GM12878 (cell line): ENCODE data around the gene STK11. TPM values are rescaled to one million over a fixed set of nuclear protein-coding genes. Genes with fewer than 3 reads are reported as not detected.

Experiments used
- ATAC-seq: fragments of 200-7000 bp; cut with Tn5 transposase; 3 replicates; pipeline ENCODE4 v1.9.1; 2020; ENCODE audit warnings: mild to moderate bottlenecking, moderate library complexity
- BruUV-seq: library from RNA; stranded (reverse); fragments of 400-500 nt; replicated peaks from 2 replicates; lab custom pipeline; 2021; lab: Mats Ljungman, UMichigan
- CTCF ChIA-PET: fragments of 300-600 bp; sonication (Branson Sonifier 250); formaldehyde crosslinking; extraction: SDS; loops from one replicate; lab custom pipeline; 2021; ENCODE audit warnings: inconsistent platforms; lab: Yijun Ruan, JAX
- POLR2A ChIA-PET: fragments of 350-600 bp; formaldehyde crosslinking; extraction: SDS; loops from one replicate; lab custom pipeline; 2021; ENCODE audit warnings: inconsistent platforms; lab: Charles Lee
- RAD21 ChIA-PET: fragments of 300-600 bp; sonication (Branson Sonifier 250); formaldehyde crosslinking; loops from one replicate; lab custom pipeline; 2023; ENCODE audit warnings: antibody characterized with exemption; ENCODE audit not compliant: unreplicated experiment; lab: Charles Lee
- SMC1A ChIA-PET: fragments of 300-600 bp; sonication (Branson Sonifier 250); formaldehyde crosslinking; loops from one replicate; lab custom pipeline; 2023; ENCODE audit not compliant: unreplicated experiment, uncharacterized antibody; lab: Charles Lee
- DNase-seq: peaks from one replicate; pipeline ENCODE4 v3.0.0-alpha.2; 2011; ENCODE audit warnings: low read depth, low spot score
- FAIRE-seq: peaks from 3 replicates; lab custom pipeline; 2011; peaks lifted over from hg19 to GRCh38; lab: Jason Lieb, UNC
- H2AFZ ChIP-seq: 2 replicates; pipeline ENCODE4 v1.6.0; 2011; ENCODE audit warnings: low read depth, low read length, control low read depth; ENCODE audit not compliant: control insufficient read depth
- H3K27ac ChIP-seq: 2 replicates; pipeline ENCODE4 v1.5.1; 2011; ENCODE audit warnings: control low read depth; ENCODE audit not compliant: control insufficient read depth, insufficient read depth
- H3K27me3 ChIP-seq, 2 experiments: replicated peaks in 1 of 2; 2 replicates each; pipeline versions ENCODE4 v1.6.0 to v1.6.1; 2011; ENCODE audit warnings: low read length in 1 of 2; ENCODE audit not compliant: control insufficient read depth in 2 of 2, insufficient read depth in 2 of 2
- H3K36me3 ChIP-seq, 2 experiments: 2 replicates each; pipeline ENCODE4 v1.5.1; 2011; ENCODE audit warnings: low read length in 1 of 2; ENCODE audit not compliant: control insufficient read depth in 2 of 2, insufficient read depth in 2 of 2
- H3K4me1 ChIP-seq: 2 replicates; pipeline ENCODE4 v1.6.1; 2011; ENCODE audit warnings: mild to moderate bottlenecking, low read length, moderate library complexity, mixed read lengths; ENCODE audit not compliant: control insufficient read depth, insufficient read depth
- H3K4me2 ChIP-seq: 2 replicates; pipeline ENCODE4 v1.6.0; 2011; ENCODE audit warnings: control low read depth; ENCODE audit not compliant: control insufficient read depth, insufficient read depth
- H3K4me3 ChIP-seq: fragments of 200-600 bp; sonication (generic); 2 replicates; pipeline ENCODE4 v1.5.1; 2016
- H3K79me2 ChIP-seq: 2 replicates; pipeline ENCODE4 v1.6.0; 2011; ENCODE audit warnings: low read length; ENCODE audit not compliant: control insufficient read depth, insufficient read depth
- H3K9ac ChIP-seq: 2 replicates; pipeline ENCODE4 v1.8.0; 2011; ENCODE audit warnings: low read length, control low read depth, mixed read lengths; ENCODE audit not compliant: control insufficient read depth, insufficient read depth
- H3K9me3 ChIP-seq: replicated peaks from 3 replicates; pipeline ENCODE4 v1.5.1; 2011; ENCODE audit warnings: mild to moderate bottlenecking, low read length; ENCODE audit not compliant: control insufficient read depth, insufficient read depth
- H4K20me1 ChIP-seq: 2 replicates; pipeline ENCODE4 v1.6.0; 2011; ENCODE audit not compliant: control insufficient read depth, insufficient read depth
- EGR1 ChIP-seq, 2 experiments: IDR thresholded peaks; 1 replicate in 1 of 2; 2 replicates in 1 of 2; pipeline ENCODE4 v1.6.1; 2011 to 2012; ENCODE audit warnings: low read depth in 2 of 2, low read length in 2 of 2, borderline replicate concordance in 1 of 2, mild to moderate bottlenecking in 1 of 2, moderate library complexity in 1 of 2
- LARP7 ChIP-seq: fragments of 450-650 bp; IDR thresholded peaks from 2 replicates; pipeline ENCODE4 v1.6.1; 2017; ENCODE audit warnings: mild to moderate bottlenecking
- NFYB ChIP-seq: IDR thresholded peaks from 2 replicates; pipeline ENCODE4 v1.6.1; 2011; ENCODE audit warnings: low read depth, mild to moderate bottlenecking, low read length, improper control_type of control experiment, moderate library complexity; ENCODE audit not compliant: insufficient read depth
- NR2C2 ChIP-seq: IDR thresholded peaks from 2 replicates; pipeline ENCODE4 v1.6.1; 2011; ENCODE audit warnings: borderline replicate concordance, low read depth; ENCODE audit not compliant: control insufficient read depth, insufficient read length
- PAX5 ChIP-seq: IDR thresholded peaks from 2 replicates; pipeline ENCODE4 v1.6.1; 2011; ENCODE audit warnings: low read depth, low read length, borderline replicate concordance
- RBBP5 ChIP-seq: fragments of 200-600 bp; sonication (generic); conservative IDR thresholded peaks from 2 replicates; pipeline ENCODE4 v1.6.1; 2016
- SUPT20H ChIP-seq: IDR thresholded peaks from 2 replicates; pipeline ENCODE4 v1.6.1; 2011; ENCODE audit warnings: low read depth, mild to moderate bottlenecking, low read length, moderate library complexity, borderline replicate concordance; ENCODE audit not compliant: control insufficient read depth
- WGBS: methylation state at CpG from one replicate; pipeline ENCODE4 v1.1.6; 2016; ENCODE audit warnings: low lambda C conversion rate; ENCODE audit not compliant: insufficient replicate concordance, insufficient coverage; ENCODE audit errors: missing lambda C conversion rate; 5-methylcytosine and 5-hydroxymethylcytosine counted together
- in situ Hi-C: fragments of 300-500 bp; cut with MboI; formaldehyde crosslinking; loops from 9 replicates; pipeline ENCODE4 v1.14.3; 2018; ENCODE audit warnings: mixed read lengths
- intact Hi-C: fragments of 100-400 bp; cut with micrococcal nuclease; formaldehyde crosslinking; loops from one replicate; pipeline ENCODE4 v1.14.2; 2022; ENCODE audit not compliant: unreplicated experiment
- polyA plus RNA-seq, 11 experiments: library from polyadenylated mRNA; depleted of rRNA in 4 of 11; unstranded in 6 of 11; stranded (reverse) in 5 of 11; fragments of >200 nt; fragmentation: Nextera tagmentation in 4 of 11; fragmentation: Illumina TruSeq in 1 of 11; extraction: Ambion mirVana in 4 of 11; extraction: Trizol in 1 of 11; gene quantifications; 1 replicate in 1 of 11; 2 replicates in 10 of 11; pipeline versions ENCODE4 v1.2.1 to v1.2.3, GENCODE V29; 2011 to 2016; ENCODE audit warnings: inconsistent platforms in 2 of 11, missing spikeins in 2 of 11, low read depth in 1 of 11
- total RNA-seq, 4 experiments: library from RNA; depleted of rRNA in 3 of 4; stranded (reverse); fragments of >200 nt in 3 of 4; fragmentation: Illumina TruSeq in 1 of 4; extraction: Trizol in 1 of 4; gene quantifications; 2 replicates each; pipeline versions ENCODE4 v1.2.1 to v1.2.3, GENCODE V29; 2013 to 2021

Gene STK11
- total and polyA plus RNA-seq, 10 of the 15 experiments (the other 5 are each of a cell fraction or from before 2014, with no cell fraction given) = 0.33 to 71.0 (median 23.8) TPM

DNA sequence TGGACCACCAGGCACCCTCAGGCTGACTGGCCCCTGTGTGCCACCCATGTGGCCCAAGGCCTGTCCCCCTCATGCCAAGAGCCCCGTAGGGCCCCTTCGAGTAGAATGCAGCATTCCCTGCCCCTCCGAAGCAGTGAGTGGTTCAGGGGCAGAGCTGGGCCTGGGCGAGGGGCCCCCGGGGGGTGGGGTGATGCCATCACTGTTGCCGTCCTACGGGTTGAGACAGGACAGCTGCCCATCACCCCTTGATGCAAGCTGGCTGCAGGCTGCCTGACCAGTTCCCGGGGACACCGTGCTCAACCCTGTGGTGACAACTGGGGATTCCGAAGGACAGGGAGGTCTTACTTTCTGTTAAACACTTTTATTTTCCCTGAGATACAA, 36.2 kb upstream of the STK11 start:
- no peak for DNase-seq
- ChIA-PET CTCF (no interaction called here), POLR2A (no interaction called here), RAD21 (no interaction called here), SMC1A (no interaction called here)
- Histone ChIP-seq H3K9me3 (peaks cover 1% of the 10 kb centered on the region; the same call in 1 of the 3 replicates), H2AFZ (no peak overlapping the region), H3K27ac (no peak overlapping the region), H3K9ac (no peak overlapping the region), H3K4me3 (no peak overlapping the region), H3K36me3 (peaks cover 5% of the 10 kb centered on the region in 2 experiments; a peak in 3 of 4 replicates), H3K4me1 (peaks cover 5% of the 10 kb centered on the region), H3K27me3 (no peaks in the 10 kb centered on the region), H3K79me2 (peaks cover 53% of the 10 kb centered on the region), H3K4me2 (no peak overlapping the region), H4K20me1 (no peaks in the 10 kb centered on the region)
- WGBS = 97% methylated on average over 8 of the region's 10 CpGs
- no TSS peak for BruUV-seq
- intact Hi-C loops = no loop called here
- no peak for FAIRE-seq
- ATAC-seq = no peak
- TF ChIP-seq NFYB (no peak), LARP7 (no peak), RBBP5 (no peak), NR2C2 (no peak), SUPT20H (no peak), EGR1 (IDR thresholded peaks at IDR 0.05; ENCODE audit: borderline replicate concordance in 1 of 2, low read depth in 2 of 2, low read length in 2 of 2) (no peak), PAX5 (no peak)
- TF ChIP-seq, all 136 proteins: peak for 0
- in situ Hi-C loops = no loop called here
